Esophagus squamous epithelium (tissue), 5 donors: ENCODE data around the gene COL26A1. TPM values are rescaled to one million over a fixed set of nuclear protein-coding genes. Genes with fewer than 3 reads are reported as not detected.

ENCODE experiments used
- DNase-seq: peaks from one replicate; lab custom pipeline; 2025; lab: John Stamatoyannopoulos, UW
- H3K27ac ChIP-seq, 4 donors: fragments of 200-600 bp; sonication (generic); one replicate each; pipeline ENCODE4 v1.5.1; 2016 to 2019; ENCODE audit warnings: mild to moderate bottlenecking in 1 of 4
- H3K27me3 ChIP-seq, 4 donors: fragments of 200-600 bp; sonication (generic); 1 replicate in 3 of 4; 2 replicates in 1 of 4; pipeline versions ENCODE4 v1.5.1 to v1.6.0; 2017 to 2021; ENCODE audit warnings: antibody characterized with exemption in 1 of 4
- H3K36me3 ChIP-seq, 3 donors: fragments of 200-600 bp; sonication (generic); one replicate each; pipeline ENCODE4 v1.5.1; 2016 to 2019
- H3K4me1 ChIP-seq, 3 donors: fragments of 200-600 bp; sonication (generic); one replicate each; pipeline ENCODE4 v1.5.1; 2017 to 2019
- H3K4me3 ChIP-seq, 4 donors: fragments of 200-600 bp; sonication (generic); 1 replicate in 3 of 4; 2 replicates in 1 of 4; pipeline ENCODE4 v1.5.1; 2016 to 2019; ENCODE audit warnings: mild to moderate bottlenecking in 2 of 4, moderate library complexity in 1 of 4
- H3K9me3 ChIP-seq, 3 donors: fragments of 200-600 bp; sonication (generic); one replicate each; pipeline ENCODE4 v1.5.1; 2016 to 2019
- CTCF ChIP-seq, 6 experiments: fragments of 450-650 bp in 4 of 6; fragments of 200-600 bp in 2 of 6; sonication (generic) in 2 of 6; IDR thresholded peaks; one replicate each; pipeline ENCODE4 v1.5.1; 2016 to 2019; ENCODE audit warnings: antibody characterized with exemption in 6 of 6, mild to moderate bottlenecking in 4 of 6, moderate library complexity in 4 of 6
- POLR2A ChIP-seq, 4 donors: fragments of 450-650 bp; IDR thresholded peaks; one replicate each; pipeline ENCODE4 v1.6.1; 2017; ENCODE audit warnings: antibody characterized with exemption in 4 of 4, mild to moderate bottlenecking in 4 of 4, moderate library complexity in 3 of 4
- WGBS, 2 donors: methylation state at CpG; one replicate each; pipeline ENCODE4 v1.1.5; 2018; 5-methylcytosine and 5-hydroxymethylcytosine counted together
- intact Hi-C: fragments of 100-400 bp; cut with DNase I; formaldehyde crosslinking; loops from one replicate; pipeline ENCODE4 v1.15.0; 2022
- total RNA-seq, 4 donors: library from RNA; depleted of rRNA; stranded (reverse); fragments of >200 nt; gene quantifications; one replicate each; pipeline ENCODE4 v1.1.0, GENCODE V29; 2016
- donor health status: DM: yes; HTN: yes; CAD: no.

COL26A1 gene
- total RNA-seq, 4 donors from 2014 or later: not detected

DNA sequence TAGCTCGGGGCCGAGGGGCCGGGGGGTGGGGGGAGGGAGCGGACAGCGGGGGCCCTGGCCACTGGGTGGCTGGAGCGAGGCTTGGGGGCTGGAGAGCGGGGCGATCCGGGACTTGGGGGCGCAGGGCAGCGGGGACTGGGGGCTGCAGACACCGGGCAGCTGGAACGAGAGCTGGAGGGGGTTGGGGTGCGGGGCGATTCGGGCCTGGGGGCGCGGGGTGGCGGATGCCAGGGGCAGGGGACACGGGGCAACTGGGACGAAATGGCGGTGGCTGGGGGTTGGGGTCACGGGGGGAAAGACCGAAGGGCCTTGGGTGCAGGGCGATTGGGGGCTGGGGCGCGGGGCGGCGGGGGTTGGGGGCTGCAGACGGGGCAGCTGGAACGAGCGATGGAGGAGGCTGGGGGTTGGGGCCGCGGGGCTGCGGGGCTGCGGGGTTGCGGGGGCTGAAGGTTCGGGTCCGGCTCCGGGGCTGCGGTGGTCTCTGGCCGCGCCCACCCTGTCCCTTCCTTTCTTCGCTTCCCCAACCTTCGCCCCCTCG is 590 bp downstream of the COL26A1 start:
- Histone ChIP-seq H3K4me3 (peak overlapping the region; percentile 32 to 63 (median 50)), H3K36me3 (no peaks in the 10 kb centered on the region), H3K4me1 (peaks cover 12 to 23% (median 16%) of the 10 kb centered on the region in 3 donors), H3K27ac (no peak overlapping the region), H3K27me3 (peaks cover 0 to 71% (median 5%) of the 10 kb centered on the region in 4 donors), H3K9me3 (no peaks in the 10 kb centered on the region)
- 0% methylated on average over 3 of the region's 46 CpGs; no CpG with 5 or more reads in 1 of the 2 donors for WGBS, 2 donors
- intact Hi-C loops: no loop called here
- no peak for DNase-seq
- TF ChIP-seq CTCF (IDR thresholded peaks at IDR 0.05): no peak
- no peak for TF ChIP-seq POLR2A (IDR thresholded peaks at IDR 0.05)

- peaks cover 12 to 23% (median 16%) of the 10 kb centered on the region in 3 donors for H3K4me1 ChIP-seq
- TF ChIP-seq CTCF (IDR thresholded peaks at IDR 0.05) (peak; percentile 72 to 88 (median 80)), POLR2A (IDR thresholded peaks at IDR 0.05) (no peak)
- no peaks in the 10 kb centered on the region for H3K36me3 ChIP-seq
- intact Hi-C loops: no loop called here
- H3K4me3 ChIP-seq: peak overlapping the region; percentile 32 to 63 (median 50)
- no peak overlapping the region for H3K27ac ChIP-seq
- no peak for DNase-seq
- no peaks in the 10 kb centered on the region for H3K9me3 ChIP-seq
- H3K27me3 ChIP-seq: peaks cover 0 to 75% (median 5%) of the 10 kb centered on the region in 4 donors
- 5 to 10% methylated on average over 10 to 11 of the region's 52 CpGs for WGBS, 2 donors
Observed at GRCh38 chr7:101363734-101364374, 1.2 kb downstream of the COL26A1 start.

DNA sequence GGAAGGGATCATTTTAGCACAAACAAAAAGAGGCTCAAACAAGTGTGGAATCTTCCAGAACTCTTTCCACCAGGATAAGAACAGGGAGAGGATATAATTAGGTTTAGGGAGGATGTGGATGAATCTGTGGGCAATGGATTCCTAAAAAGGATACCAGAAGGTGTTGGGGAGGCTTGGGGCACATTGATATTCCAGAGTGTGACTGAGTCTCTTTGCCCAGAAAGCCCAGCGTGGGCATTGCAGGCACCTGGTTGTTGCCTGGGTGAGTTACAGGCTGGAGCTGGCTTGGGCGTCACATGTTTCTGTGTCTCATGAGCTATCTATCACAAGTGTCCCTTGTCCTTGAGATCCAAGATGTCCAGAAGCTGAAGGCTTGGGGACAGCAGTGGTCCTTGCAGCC is 3.3 kb downstream of the COL26A1 start:
- intact Hi-C loops: no loop called here
- no peak overlapping the region for H3K27ac ChIP-seq

DNA sequence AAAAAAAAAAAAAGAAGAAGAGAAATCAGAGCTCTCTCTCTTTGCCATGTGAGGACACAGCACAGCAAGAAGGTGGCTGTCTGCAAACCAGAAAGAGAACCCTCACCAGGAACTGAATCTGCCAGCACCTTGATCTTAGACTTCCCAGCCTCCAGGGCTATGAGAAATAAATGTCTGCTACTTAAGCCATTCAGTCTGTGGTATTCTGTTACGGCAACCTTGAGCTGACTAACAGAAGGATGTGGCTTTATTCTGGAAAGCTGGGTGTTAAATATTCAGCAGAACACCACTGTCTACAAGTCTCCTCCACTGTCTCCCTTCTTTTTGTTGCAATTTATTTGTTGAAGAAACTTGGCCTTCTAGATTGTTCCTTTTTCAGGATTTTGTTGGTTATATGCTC is 5.0 kb downstream of the COL26A1 start:
- H3K27ac ChIP-seq: no peak overlapping the region
- H3K4me3 ChIP-seq: no peak overlapping the region
- no peaks in the 10 kb centered on the region for H3K36me3 ChIP-seq
- peaks cover 10 to 20% (median 16%) of the 10 kb centered on the region in 3 donors for H3K4me1 ChIP-seq
- no peak for TF ChIP-seq CTCF (IDR thresholded peaks at IDR 0.05)
- WGBS, 2 donors: 30 to 63% methylated on average over 1 of the region's 1 CpG
- H3K27me3 ChIP-seq: peaks cover 0 to 90% (median 3%) of the 10 kb centered on the region in 4 donors
- no peaks in the 10 kb centered on the region for H3K9me3 ChIP-seq
- DNase-seq: no peak
- intact Hi-C loops: no loop called here

More for the DNA sequence above, 3.3 kb downstream of the COL26A1 start:
- TF ChIP-seq CTCF (IDR thresholded peaks at IDR 0.05) (no peak), POLR2A (IDR thresholded peaks at IDR 0.05) (no peak)
- Histone ChIP-seq H3K27me3 (peaks cover 0 to 90% (median 5%) of the 10 kb centered on the region in 4 donors), H3K4me3 (no peak overlapping the region), H3K4me1 (peaks cover 12 to 23% (median 16%) of the 10 kb centered on the region in 3 donors), H3K9me3 (no peaks in the 10 kb centered on the region), H3K36me3 (no peaks in the 10 kb centered on the region)
- 91% methylated on average over 2 of the region's 2 CpGs; no CpG with 5 or more reads in 1 of the 2 donors for WGBS, 2 donors
- no peak for DNase-seq

DNA sequence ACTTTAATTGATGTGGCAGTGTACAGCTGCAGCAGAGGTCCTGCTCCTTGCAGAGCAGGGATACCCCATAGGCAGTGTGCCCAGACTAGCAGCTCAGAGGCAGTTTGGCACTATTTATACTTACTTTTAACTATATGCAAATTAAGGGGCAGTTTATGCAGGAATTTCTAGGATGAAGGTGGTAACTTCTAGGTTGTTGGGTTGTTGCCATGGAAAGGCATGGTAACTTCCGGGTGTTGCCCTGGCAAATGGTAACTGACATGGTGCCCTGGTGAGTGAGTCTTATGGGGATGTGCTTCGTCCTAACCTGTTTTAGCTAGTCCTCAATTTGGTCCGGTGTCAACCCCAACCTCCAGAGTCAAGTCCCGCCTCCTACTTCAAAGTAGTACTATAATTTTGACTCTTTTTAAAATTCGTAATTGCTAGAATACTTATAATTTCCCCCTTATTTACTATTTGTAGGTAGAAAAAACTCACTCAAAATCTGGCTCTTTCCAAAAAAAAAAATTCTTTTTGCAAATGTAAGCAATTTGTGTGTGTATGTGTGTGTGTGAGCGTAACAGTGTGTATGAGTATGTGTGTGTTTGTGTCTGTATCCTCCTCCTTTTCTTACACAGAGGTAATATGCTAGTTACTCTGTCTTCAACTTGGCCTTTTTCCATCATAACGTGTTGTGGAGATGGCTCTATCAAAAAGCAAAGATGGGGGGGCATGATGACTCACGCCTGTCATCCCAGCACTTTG is 5.9 kb downstream of the COL26A1 start:
- no peak for DNase-seq
- no peak for TF ChIP-seq CTCF (IDR thresholded peaks at IDR 0.05)
- no peak for TF ChIP-seq POLR2A (IDR thresholded peaks at IDR 0.05)
- intact Hi-C loops: no loop called here
- H3K36me3 ChIP-seq: no peaks in the 10 kb centered on the region
- H3K4me1 ChIP-seq: peaks cover 3 to 14% (median 6%) of the 10 kb centered on the region in 3 donors
- no peak overlapping the region for H3K4me3 ChIP-seq
- peaks cover 0 to 90% (median 2%) of the 10 kb centered on the region in 4 donors for H3K27me3 ChIP-seq
- no peaks in the 10 kb centered on the region for H3K9me3 ChIP-seq
- no peak overlapping the region for H3K27ac ChIP-seq
- 49 to 54% methylated on average over 8 of the region's 8 CpGs for WGBS, 2 donors
